GM18909 (cell line): Measurements from ENCODE around the gene NFKB2.

Experiments
- ATAC-seq: cut with Tn5 transposase; IDR thresholded peaks from one replicate; pipeline ENCODE4 v1.9.1; 2021; ENCODE audit warnings: mild to moderate bottlenecking; ENCODE audit not compliant: unreplicated experiment, poor library complexity

The NFKB2 gene

GRCh38 chr10:102394079-102394800 is 1.3 kb upstream of the NFKB2 start:
- ATAC-seq, result peak; percentile 83

- ATAC-seq, result no peak
These were observed 605 bp upstream of the NFKB2 start for GRCh38 chr10:102394801-102395399.

- ATAC-seq, result no peak
These were observed 779 bp downstream of the NFKB2 start for GRCh38 chr10:102396317-102396650.

GRCh38 chr10:102396730-102397151 is 1.2 kb downstream of the NFKB2 start:
- no peak for ATAC-seq

- ATAC-seq, result no peak
These were observed 2.0 kb downstream of the NFKB2 start for GRCh38 chr10:102397222-102398171.

GRCh38 chr10:102398172-102399020 is 2.9 kb downstream of the NFKB2 start:
- ATAC-seq, result no peak

GRCh38 chr10:102399217-102400021 is 3.9 kb downstream of the NFKB2 start:
- ATAC-seq, result peak; percentile 47

- no peak for ATAC-seq
These were observed 4.6 kb downstream of the NFKB2 start for GRCh38 chr10:102400076-102400475.

GRCh38 chr10:102400598-102401341 is 5.3 kb downstream of the NFKB2 start:
- ATAC-seq, result no peak

- ATAC-seq, result no peak
These were observed 5.8 kb downstream of the NFKB2 start for GRCh38 chr10:102401342-102401654.

GRCh38 chr10:102401735-102402511 is 6.4 kb downstream of the NFKB2 start:
- no peak for ATAC-seq

GRCh38 chr10:102402512-102402896 is 7.0 kb downstream of the NFKB2 start:
- ATAC-seq, result no peak

- no peak for ATAC-seq
These were observed 7.6 kb downstream of the NFKB2 start for GRCh38 chr10:102403115-102403514.

- no peak for ATAC-seq
These were observed 9.0 kb downstream of the NFKB2 start for GRCh38 chr10:102404361-102405107.

- ATAC-seq, result no peak
These were observed 9.6 kb downstream of the NFKB2 start for GRCh38 chr10:102405108-102405571.

GRCh38 chr10:102405632-102406031 is 10.1 kb downstream of the NFKB2 start:
- ATAC-seq, result no peak

- ATAC-seq, result no peak
These were observed 11.3 kb downstream of the NFKB2 start for GRCh38 chr10:102406815-102407214.
